WERI-Rb-1 (cell line): ENCODE data around the gene FRS3.

Source experiments
- DNase-seq: peaks from one replicate; pipeline ENCODE4 v3.0.0-alpha.2; 2020
- H3K27ac ChIP-seq: fragments of 250-450 bp; sonication (Bioruptor Pico); 2 replicates; pipeline ENCODE4 v1.5.1; 2020; ENCODE audit warnings: mild to moderate bottlenecking, moderate library complexity
- H3K27me3 ChIP-seq: fragments of 250-450 bp; sonication (Bioruptor Pico); 2 replicates; pipeline ENCODE4 v1.5.1; 2021; ENCODE audit warnings: mild to moderate bottlenecking, low read depth, moderate library complexity; ENCODE audit not compliant: insufficient read depth, severe bottlenecking
- H3K36me3 ChIP-seq: fragments of 250-450 bp; sonication (Bioruptor Pico); 2 replicates; pipeline ENCODE4 v1.5.1; 2020; ENCODE audit warnings: mild to moderate bottlenecking, moderate library complexity
- H3K4me3 ChIP-seq: 2 replicates; pipeline ENCODE4 v1.5.1; 2011; ENCODE audit warnings: low read depth, mild to moderate bottlenecking, control low read depth, low read length
- H3K9me3 ChIP-seq: fragments of 250-450 bp; sonication (Bioruptor Pico); 2 replicates; pipeline ENCODE4 v1.5.1; 2021; ENCODE audit warnings: mild to moderate bottlenecking, moderate library complexity; ENCODE audit not compliant: severe bottlenecking
- CTCF ChIP-seq: IDR thresholded peaks from 2 replicates; pipeline ENCODE4 v1.5.1; 2011; ENCODE audit warnings: low read depth, mild to moderate bottlenecking, control low read depth, inconsistent platforms, low read length

FRS3 gene

GRCh38 chr6:41779788-41780550 lies at the start of gene FRS3:
TSS of gene FRS3 (minus strand) at chr6:41779900. CDS start at chr6:41776987, 2,913 bp downstream.
- peak; percentile 99 for TF ChIP-seq CTCF
- Histone ChIP-seq H3K4me3 (peak within 1 kb of the TSS; percentile 60), H3K36me3 (peaks cover 14% of the 10 kb centered on the region), H3K27ac (no peak within 1 kb of the TSS), H3K27me3 (no peaks in the 10 kb centered on the region), H3K9me3 (no peaks in the 10 kb centered on the region)
- DNase-seq = peak; percentile 100

- Histone ChIP-seq H3K36me3 (peaks cover 54% of the 10 kb centered on the region), H3K27ac (no peak overlapping the region), H3K4me3 (no peak overlapping the region), H3K27me3 (no peaks in the 10 kb centered on the region), H3K9me3 (no peaks in the 10 kb centered on the region)
- DNase-seq = no peak
- no peak for TF ChIP-seq CTCF
Observed at GRCh38 chr6:41826343-41827022, 46.8 kb upstream of the FRS3 start.

- no peaks in the 10 kb centered on the region for H3K9me3 ChIP-seq
- no peak overlapping the region for H3K27ac ChIP-seq
- DNase-seq = no peak
- no peak overlapping the region for H3K4me3 ChIP-seq
- H3K36me3 ChIP-seq = peaks cover 51% of the 10 kb centered on the region
- no peaks in the 10 kb centered on the region for H3K27me3 ChIP-seq
- TF ChIP-seq CTCF = no peak
Observed at GRCh38 chr6:41824571-41825569, 45.2 kb upstream of the FRS3 start.

GRCh38 chr6:41823178-41823577 lies 43.5 kb upstream of the FRS3 start:
- Histone ChIP-seq H3K36me3 (peaks cover 51% of the 10 kb centered on the region), H3K27ac (no peak overlapping the region), H3K9me3 (no peaks in the 10 kb centered on the region), H3K27me3 (no peaks in the 10 kb centered on the region), H3K4me3 (no peak overlapping the region)
- no peak for TF ChIP-seq CTCF
- no peak for DNase-seq

GRCh38 chr6:41822021-41822420 lies 42.3 kb upstream of the FRS3 start:
- peaks cover 50% of the 10 kb centered on the region for H3K36me3 ChIP-seq
- no peaks in the 10 kb centered on the region for H3K27me3 ChIP-seq
- DNase-seq = no peak
- H3K9me3 ChIP-seq = no peaks in the 10 kb centered on the region
- H3K4me3 ChIP-seq = no peak overlapping the region
- TF ChIP-seq CTCF = no peak
- no peak overlapping the region for H3K27ac ChIP-seq
